ENCODE data around the gene SDF2.

SDF2 gene

GRCh38 chr17:28623696-28624095, 38.0 kb downstream of the SDF2 start:
- H3K4me3 ChIP-seq (ENCODE audit: low read depth in 1 of 2, low read length in 1 of 2), result no peak overlapping the region
- H3K27me3 ChIP-seq, result no peaks in the 10 kb centered on the region
- no peaks in the 10 kb centered on the region for H3K9me3 ChIP-seq
- no peaks in the 10 kb centered on the region for H3K4me1 ChIP-seq (ENCODE audit: control insufficient read depth in 1 of 2, insufficient read depth in 1 of 2, low read depth in 1 of 2, low read length in 1 of 2)
- H3K27ac ChIP-seq, result no peak overlapping the region
- peaks cover 95% of the 10 kb centered on the region for H3K36me3 ChIP-seq
- no peak for TF ChIP-seq CTCF (IDR thresholded peaks at IDR 0.05)

- Histone ChIP-seq H3K4me3 (ENCODE audit: low read depth in 1 of 2, low read length in 1 of 2) (no peak overlapping the region), H3K36me3 (peaks cover 95% of the 10 kb centered on the region), H3K9me3 (no peaks in the 10 kb centered on the region), H3K4me1 (ENCODE audit: control insufficient read depth in 1 of 2, insufficient read depth in 1 of 2, low read depth in 1 of 2, low read length in 1 of 2) (no peaks in the 10 kb centered on the region), H3K27me3 (no peaks in the 10 kb centered on the region), H3K27ac (no peak overlapping the region)
- TF ChIP-seq CTCF (IDR thresholded peaks at IDR 0.05), result no peak
These were observed 39.5 kb downstream of the SDF2 start for GRCh38 chr17:28622186-28622585.

GRCh38 chr17:28620010-28620409, 41.7 kb downstream of the SDF2 start:
- H3K27me3 ChIP-seq, result no peaks in the 10 kb centered on the region
- H3K4me3 ChIP-seq (ENCODE audit: low read depth in 1 of 2, low read length in 1 of 2), result no peak overlapping the region
- H3K9me3 ChIP-seq, result no peaks in the 10 kb centered on the region
- H3K27ac ChIP-seq, result no peak overlapping the region
- H3K4me1 ChIP-seq (ENCODE audit: control insufficient read depth in 1 of 2, insufficient read depth in 1 of 2, low read depth in 1 of 2, low read length in 1 of 2), result no peaks in the 10 kb centered on the region
- TF ChIP-seq CTCF (IDR thresholded peaks at IDR 0.05), result no peak
- peaks cover 100% of the 10 kb centered on the region for H3K36me3 ChIP-seq

- H3K9me3 ChIP-seq, result no peaks in the 10 kb centered on the region
- H3K27ac ChIP-seq, result no peak overlapping the region
- H3K4me1 ChIP-seq (ENCODE audit: control insufficient read depth in 1 of 2, insufficient read depth in 1 of 2, low read depth in 1 of 2, low read length in 1 of 2), result no peaks in the 10 kb centered on the region
- no peak overlapping the region for H3K4me3 ChIP-seq (ENCODE audit: low read depth in 1 of 2, low read length in 1 of 2)
- H3K27me3 ChIP-seq, result no peaks in the 10 kb centered on the region
- H3K36me3 ChIP-seq, result peaks cover 100% of the 10 kb centered on the region
- no peak for TF ChIP-seq CTCF (IDR thresholded peaks at IDR 0.05)
These were observed 43.2 kb downstream of the SDF2 start for GRCh38 chr17:28618464-28618863.

- Histone ChIP-seq H3K9me3 (no peaks in the 10 kb centered on the region), H3K27ac (no peak overlapping the region), H3K36me3 (peaks cover 91% of the 10 kb centered on the region), H3K4me1 (ENCODE audit: control insufficient read depth in 1 of 2, insufficient read depth in 1 of 2, low read depth in 1 of 2, low read length in 1 of 2) (no peaks in the 10 kb centered on the region), H3K27me3 (no peaks in the 10 kb centered on the region), H3K4me3 (ENCODE audit: low read depth in 1 of 2, low read length in 1 of 2) (no peak overlapping the region)
- no peak for TF ChIP-seq CTCF (IDR thresholded peaks at IDR 0.05)
These were observed 45.4 kb downstream of the SDF2 start for GRCh38 chr17:28616281-28616680.

All from neutrophil (primary cell).